K562 (cell line): Measurements from ENCODE around the gene OTX2. TPM values are rescaled to one million over a fixed set of nuclear protein-coding genes. Genes with fewer than 3 reads are reported as not detected.

Experiments
- E2F3 ChIP-seq: fragments of 250-450 bp; sonication (Bioruptor Pico); IDR thresholded peaks from 2 replicates; pipeline ENCODE4 v1.4.0; 2020; ENCODE audit warnings: mild to moderate bottlenecking
- FIP1L1 ChIP-seq: fragments of 200-400 bp; formaldehyde crosslinking; IDR thresholded peaks from 2 replicates; pipeline ENCODE4 v1.6.1; 2018; ENCODE audit warnings: mild to moderate bottlenecking, low read depth, low read length; ENCODE audit not compliant: poor library complexity, severe bottlenecking
- NR3C1 ChIP-seq: sonication (generic); formaldehyde crosslinking; IDR thresholded peaks from 2 replicates; pipeline ENCODE4 v1.8.1; 2022; ENCODE audit warnings: missing genetic modification reagents
- SMARCC2 ChIP-seq: fragments of 450-650 bp; IDR thresholded peaks from 2 replicates; pipeline ENCODE4 v1.6.1; 2017; ENCODE audit warnings: antibody characterized with exemption, moderate library complexity, mild to moderate bottlenecking, low read depth
- TCFL5 ChIP-seq: fragments of 250-450 bp; sonication (Bioruptor Pico); conservative IDR thresholded peaks from 2 replicates; pipeline ENCODE4 v1.6.1; 2021; ENCODE audit warnings: mild to moderate bottlenecking, moderate library complexity, matching md5 sums
- ZBTB11 ChIP-seq, 3 experiments: fragments of 200-800 bp in 1 of 3; fragments of 250-450 bp in 1 of 3; fragments of 450-650 bp in 1 of 3; sonication (Bioruptor Pico) in 1 of 3; sonication (Bioruptor generic) in 1 of 3; formaldehyde crosslinking in 1 of 3; IDR thresholded peaks; 2 replicates each; pipeline versions ENCODE4 v1.6.1 to v1.8.0; 2016 to 2022; ENCODE audit warnings: mild to moderate bottlenecking in 2 of 3, missing genetic modification characterization in 2 of 3, missing compliant biosample characterization in 1 of 3, moderate library complexity in 1 of 3
- polyA plus RNA-seq, 8 experiments: library from polyadenylated mRNA; depleted of rRNA in 4 of 8; stranded (reverse) in 5 of 8; unstranded in 3 of 8; fragments of >200 nt; fragmentation: Nextera tagmentation in 2 of 8; fragmentation: Illumina TruSeq in 1 of 8; extraction: Ambion mirVana in 2 of 8; extraction: Trizol in 1 of 8; gene quantifications; 2 replicates each; pipeline versions ENCODE4 v1.2.1 to v1.2.3, GENCODE V29; 2011 to 2014; ENCODE audit warnings: inconsistent platforms in 1 of 8, missing spikeins in 1 of 8
- total RNA-seq, 7 experiments: library from RNA; depleted of rRNA in 6 of 7; stranded (reverse); fragments of >200 nt in 6 of 7; fragmentation: Illumina TruSeq in 2 of 7; extraction: Trizol in 2 of 7; gene quantifications; 2 replicates each; pipeline versions ENCODE4 v1.2.1 to v1.2.3, GENCODE V29; 2011 to 2021; ENCODE audit warnings: low replicate concordance in 1 of 7
- TF ChIP-seq, protein P1 (sequence below): sonication (generic); formaldehyde crosslinking; IDR thresholded peaks from 2 replicates; pipeline ENCODE4 v1.8.1; 2023; ENCODE audit warnings: missing genetic modification reagents, mild to moderate bottlenecking, borderline replicate concordance
- TF ChIP-seq, protein P2 (sequence below): fragments of 250-450 bp; sonication (Bioruptor Pico); IDR thresholded peaks from 2 replicates; pipeline ENCODE4 v1.8.0; 2022; ENCODE audit warnings: inconsistent platforms

Gene OTX2
- total and polyA plus RNA-seq, 9 of the 15 experiments (the other 6 are each of a cell fraction or from before 2014, with no cell fraction given): not detected

DNA sequence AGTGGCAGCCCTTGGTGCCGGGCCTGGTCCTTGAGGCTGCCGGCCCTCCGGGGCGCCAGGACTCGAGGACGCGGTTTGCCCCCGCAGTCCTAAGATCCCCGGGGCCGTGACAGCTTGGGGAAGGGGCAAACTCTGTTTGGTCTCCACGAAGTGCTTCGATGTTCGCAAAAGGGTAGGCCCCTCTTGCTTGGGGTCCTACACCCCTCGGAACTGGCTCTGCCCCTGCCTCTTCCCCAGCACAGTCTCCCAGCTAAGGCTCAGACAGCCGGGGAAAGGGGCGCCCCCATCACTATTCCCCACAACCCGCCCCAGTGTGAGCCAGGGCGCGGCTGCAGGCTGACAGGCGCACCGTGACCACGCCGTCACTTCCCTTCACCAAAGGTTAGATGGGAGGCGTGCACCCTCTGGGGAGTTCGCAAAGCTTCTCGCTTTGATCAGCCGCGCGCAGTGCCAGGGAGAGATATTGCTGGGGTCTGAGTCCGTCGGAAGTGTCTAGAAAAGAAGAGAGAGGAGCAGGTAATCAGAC is 7.2 kb upstream of the OTX2 start (continued):
- TF ChIP-seq, protein P1, sequence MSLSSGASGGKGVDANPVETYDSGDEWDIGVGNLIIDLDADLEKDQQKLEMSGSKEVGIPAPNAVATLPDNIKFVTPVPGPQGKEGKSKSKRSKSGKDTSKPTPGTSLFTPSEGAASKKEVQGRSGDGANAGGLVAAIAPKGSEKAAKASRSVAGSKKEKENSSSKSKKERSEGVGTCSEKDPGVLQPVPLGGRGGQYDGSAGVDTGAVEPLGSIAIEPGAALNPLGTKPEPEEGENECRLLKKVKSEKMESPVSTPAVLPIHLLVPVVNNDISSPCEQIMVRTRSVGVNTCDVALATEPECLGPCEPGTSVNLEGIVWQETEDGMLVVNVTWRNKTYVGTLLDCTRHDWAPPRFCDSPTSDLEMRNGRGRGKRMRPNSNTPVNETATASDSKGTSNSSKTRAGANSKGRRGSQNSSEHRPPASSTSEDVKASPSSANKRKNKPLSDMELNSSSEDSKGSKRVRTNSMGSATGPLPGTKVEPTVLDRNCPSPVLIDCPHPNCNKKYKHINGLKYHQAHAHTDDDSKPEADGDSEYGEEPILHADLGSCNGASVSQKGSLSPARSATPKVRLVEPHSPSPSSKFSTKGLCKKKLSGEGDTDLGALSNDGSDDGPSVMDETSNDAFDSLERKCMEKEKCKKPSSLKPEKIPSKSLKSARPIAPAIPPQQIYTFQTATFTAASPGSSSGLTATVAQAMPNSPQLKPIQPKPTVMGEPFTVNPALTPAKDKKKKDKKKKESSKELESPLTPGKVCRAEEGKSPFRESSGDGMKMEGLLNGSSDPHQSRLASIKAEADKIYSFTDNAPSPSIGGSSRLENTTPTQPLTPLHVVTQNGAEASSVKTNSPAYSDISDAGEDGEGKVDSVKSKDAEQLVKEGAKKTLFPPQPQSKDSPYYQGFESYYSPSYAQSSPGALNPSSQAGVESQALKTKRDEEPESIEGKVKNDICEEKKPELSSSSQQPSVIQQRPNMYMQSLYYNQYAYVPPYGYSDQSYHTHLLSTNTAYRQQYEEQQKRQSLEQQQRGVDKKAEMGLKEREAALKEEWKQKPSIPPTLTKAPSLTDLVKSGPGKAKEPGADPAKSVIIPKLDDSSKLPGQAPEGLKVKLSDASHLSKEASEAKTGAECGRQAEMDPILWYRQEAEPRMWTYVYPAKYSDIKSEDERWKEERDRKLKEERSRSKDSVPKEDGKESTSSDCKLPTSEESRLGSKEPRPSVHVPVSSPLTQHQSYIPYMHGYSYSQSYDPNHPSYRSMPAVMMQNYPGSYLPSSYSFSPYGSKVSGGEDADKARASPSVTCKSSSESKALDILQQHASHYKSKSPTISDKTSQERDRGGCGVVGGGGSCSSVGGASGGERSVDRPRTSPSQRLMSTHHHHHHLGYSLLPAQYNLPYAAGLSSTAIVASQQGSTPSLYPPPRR (CRISPR knock-in tag): no peak
- no peak for TF ChIP-seq FIP1L1
- TF ChIP-seq E2F3 (CRISPR knock-in tag): no peak
- no peak for TF ChIP-seq ZBTB11 (CRISPR knock-in tag; IDR thresholded peaks at IDR 0.05)
- TF ChIP-seq, protein P2, sequence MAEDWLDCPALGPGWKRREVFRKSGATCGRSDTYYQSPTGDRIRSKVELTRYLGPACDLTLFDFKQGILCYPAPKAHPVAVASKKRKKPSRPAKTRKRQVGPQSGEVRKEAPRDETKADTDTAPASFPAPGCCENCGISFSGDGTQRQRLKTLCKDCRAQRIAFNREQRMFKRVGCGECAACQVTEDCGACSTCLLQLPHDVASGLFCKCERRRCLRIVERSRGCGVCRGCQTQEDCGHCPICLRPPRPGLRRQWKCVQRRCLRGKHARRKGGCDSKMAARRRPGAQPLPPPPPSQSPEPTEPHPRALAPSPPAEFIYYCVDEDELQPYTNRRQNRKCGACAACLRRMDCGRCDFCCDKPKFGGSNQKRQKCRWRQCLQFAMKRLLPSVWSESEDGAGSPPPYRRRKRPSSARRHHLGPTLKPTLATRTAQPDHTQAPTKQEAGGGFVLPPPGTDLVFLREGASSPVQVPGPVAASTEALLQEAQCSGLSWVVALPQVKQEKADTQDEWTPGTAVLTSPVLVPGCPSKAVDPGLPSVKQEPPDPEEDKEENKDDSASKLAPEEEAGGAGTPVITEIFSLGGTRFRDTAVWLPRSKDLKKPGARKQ (CRISPR knock-in tag): no peak
- TF ChIP-seq NR3C1 (CRISPR knock-in tag): no peak
- no peak for TF ChIP-seq TCFL5 (CRISPR knock-in tag)
- no peak for TF ChIP-seq SMARCC2
